Fibroblast of skin of left biceps (primary cell): ENCODE measurements around the gene ENTPD8.
"Not testable (repeated sequence)": the region's sequence is repeated elsewhere in the genome, so short reads cannot be mapped to it uniquely, and the experiment has no call there.

Source experiments
- DNase-seq, 2 experiments: peaks; one replicate each; pipeline ENCODE4 v3.0.0-alpha.2; 2013; ENCODE audit warnings: low read depth in 2 of 2

ENTPD8 gene

DNA sequence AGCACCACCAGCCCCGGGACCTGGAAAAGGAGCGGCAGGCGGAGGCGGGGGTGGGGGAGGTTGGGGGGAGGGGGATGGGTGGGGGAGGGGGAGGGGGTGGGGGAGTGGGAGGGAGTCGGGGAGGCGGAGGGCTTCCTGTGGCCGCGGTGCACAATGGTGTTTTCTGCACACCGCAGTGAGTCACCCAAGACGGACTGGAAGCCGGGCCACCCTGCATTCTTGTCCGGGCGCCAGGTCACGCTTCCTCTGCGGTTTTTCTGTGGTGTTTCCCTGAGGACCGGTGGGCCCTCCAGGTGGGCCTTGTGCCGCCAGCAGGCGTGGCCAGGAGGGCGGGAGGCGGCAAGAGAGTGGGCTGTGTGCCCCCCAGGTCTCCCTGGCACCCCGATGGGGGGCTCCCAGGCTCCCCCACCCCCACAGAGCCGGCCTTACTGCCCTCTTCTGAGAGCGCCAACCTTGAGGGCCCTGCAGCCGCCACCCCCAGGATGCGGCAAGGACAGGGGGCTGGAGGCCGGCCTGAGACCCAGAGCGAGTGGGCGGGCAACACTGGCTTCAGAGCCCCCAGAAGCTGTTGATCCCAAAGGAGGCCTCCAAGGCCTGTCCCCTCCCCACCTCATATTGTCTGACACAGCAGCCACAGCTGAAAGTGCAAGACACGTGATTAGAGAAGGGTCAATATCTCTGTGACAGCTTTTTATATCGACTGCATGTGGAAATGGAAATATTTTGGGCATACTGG is 29.3 kb downstream of the ENTPD8 start:
- peak; percentile 45 to 47 for DNase-seq

DNA sequence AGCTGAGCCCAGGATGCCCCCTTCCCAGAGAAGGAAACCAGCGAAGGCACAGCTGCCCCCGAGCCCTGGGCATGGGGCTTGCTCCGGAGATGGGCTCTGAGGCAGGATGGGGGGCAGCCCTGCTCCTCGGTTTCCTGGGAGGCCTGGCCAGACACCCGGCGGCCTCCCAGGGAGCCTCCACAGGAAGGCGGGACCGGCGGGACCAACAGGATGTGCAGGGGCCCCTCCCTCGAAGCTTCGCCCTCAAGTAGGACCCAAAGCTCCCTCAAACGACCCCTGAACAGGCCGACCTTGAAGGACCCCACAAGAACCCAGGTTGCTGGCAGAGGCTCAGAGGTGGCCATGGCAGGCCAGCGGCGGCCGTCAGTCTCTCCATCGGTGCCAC is 29.9 kb downstream of the ENTPD8 start:
- DNase-seq = no peak

DNA sequence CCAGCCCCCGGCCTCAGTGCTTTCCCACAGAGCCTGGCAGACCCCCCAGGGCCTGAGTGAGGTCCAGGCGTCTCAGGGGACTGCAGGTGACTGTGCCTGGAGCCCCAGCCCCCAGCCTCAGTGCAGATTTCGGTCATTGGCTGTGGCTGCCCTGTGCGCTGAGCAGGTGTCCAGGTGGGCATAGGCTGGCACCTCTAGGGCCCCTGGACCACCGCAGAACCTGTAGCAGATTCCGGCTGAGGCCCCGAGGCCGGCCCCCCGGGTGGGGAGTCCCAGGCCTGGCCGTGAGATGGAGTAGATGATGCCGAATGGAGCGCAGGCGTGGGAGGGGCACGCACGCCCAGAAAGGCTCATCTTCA is 30.3 kb downstream of the ENTPD8 start:
- no peak for DNase-seq

GRCh38 chr9:137410236-137410890 is 30.8 kb downstream of the ENTPD8 start:
- DNase-seq = not testable (repeated sequence)

DNA sequence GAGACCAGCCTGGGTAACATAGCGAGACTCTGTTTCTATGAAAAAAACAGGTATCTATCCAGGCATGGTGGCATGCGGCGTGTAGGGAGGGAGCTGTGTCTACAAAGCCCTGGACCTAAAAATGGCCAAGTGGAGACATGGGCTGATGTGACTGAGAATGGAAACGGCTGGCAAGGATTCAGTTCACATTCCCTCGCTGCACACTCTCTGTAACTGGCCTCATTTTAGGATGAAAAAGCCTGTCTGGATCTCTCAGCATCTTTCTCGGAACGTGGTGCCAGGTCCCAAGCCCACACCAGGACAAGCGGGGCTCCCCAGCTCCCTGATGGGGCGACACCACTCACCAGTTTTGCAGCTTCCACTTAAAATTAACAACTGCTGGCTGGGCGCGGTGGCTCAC is 31.6 kb downstream of the ENTPD8 start:
- no peak for DNase-seq

DNA sequence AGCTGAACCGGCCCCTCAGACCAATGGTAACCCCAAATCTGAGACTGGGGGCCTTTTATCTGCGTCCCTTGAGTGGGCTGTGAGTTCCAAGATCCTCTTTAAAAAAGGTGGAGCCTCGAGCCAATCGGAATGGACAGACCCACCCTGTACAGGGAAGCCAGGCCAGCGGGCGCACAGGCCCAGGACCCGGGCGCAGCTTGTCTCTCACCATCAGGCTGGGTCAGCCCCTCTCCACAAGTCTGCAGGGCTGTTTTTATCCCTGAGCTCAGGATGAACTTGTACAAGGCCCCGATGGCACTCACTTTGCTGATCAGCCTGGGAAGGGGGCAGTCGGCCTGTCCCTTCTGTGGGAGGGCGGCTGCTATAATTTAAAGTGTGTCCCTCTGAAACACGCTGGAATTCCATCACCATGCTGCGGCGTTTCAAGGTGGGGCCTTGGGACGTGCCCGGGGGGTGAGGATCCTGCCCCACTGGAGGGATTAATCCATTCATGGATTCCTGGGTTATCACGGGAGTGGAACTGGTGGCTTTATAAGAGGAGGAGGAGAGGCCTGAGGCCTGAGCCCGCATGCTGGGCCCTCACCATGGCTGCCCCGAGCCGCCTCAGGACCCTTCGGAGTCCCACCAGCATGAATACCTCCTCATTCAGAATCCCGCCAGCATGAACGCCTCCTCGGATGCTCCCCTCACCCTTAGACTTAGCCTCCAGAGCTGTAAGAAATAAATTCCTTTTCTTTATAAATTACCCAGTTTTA is 32.3 kb downstream of the ENTPD8 start:
- no peak for DNase-seq

DNA sequence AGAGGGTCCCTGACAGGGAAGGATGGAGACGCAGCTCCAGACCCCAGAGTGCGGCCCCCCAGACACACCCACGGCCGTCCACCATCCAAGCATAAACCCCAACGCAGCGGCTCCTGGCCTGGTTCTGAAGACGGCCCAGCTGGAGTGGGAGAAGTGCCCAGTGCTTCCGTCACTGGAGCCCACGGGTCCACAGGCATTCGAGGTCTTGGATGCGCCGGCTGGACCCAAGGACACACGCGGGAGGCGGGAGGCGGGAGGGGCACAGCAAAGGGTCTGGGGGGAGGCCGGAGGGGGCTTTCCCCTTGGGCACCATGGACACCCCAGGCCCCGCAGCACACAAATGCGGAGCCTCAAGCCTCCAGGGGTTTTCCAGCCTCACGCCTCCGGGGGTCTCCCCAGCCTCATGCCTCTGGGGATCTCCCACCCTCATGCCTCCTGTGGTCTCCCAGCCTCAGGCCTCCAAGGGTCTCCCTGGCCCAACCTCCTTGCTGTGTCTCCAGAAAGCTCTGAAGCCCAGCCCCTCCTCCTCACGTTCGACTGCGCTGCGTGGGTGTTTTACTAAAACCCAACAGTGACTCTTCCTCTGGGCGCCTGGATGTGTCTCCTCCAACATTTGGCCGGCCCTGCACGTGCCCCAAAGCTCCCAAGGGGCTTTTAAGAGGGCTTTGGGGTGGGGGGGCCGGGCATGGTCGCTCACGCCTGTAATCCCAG is 33.4 kb downstream of the ENTPD8 start:
- DNase-seq = no peak

DNA sequence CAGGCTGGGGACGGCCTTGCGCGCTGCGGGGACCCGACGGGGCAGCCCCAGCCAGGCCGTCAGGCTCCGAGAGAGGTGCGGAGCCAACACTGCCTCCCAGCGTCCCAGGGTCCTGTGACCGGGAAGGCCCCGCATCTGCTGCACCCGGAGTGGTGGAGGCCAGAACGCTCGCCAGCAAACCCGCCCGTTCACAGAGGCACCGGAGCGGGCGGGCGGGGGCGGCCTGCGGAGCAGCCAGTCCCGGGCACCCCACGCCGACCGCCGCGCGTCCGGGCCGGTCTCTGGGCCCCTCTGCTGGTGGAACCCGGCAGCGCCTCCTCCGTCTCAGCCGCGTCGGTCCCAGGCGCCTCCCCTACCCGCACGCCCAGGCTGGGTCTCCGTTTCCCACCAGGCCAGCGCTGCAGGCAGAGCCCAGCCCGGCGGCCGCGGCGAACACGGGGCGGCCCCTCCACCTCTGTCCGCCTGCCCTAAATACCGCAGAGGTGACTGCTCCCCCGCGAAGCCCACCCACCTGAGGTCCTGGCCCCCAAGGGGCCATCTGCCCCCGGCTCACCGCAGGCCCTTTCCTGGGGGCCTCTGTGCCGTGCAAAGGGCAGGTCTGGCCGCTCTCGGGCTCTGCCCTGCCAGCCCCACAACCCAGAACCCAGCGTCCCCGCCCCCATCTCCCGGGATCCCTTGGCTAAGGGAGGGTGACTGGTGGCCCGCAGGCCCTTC is 34.1 kb downstream of the ENTPD8 start:
- DNase-seq = peak in 1 of 2 experiments; percentile 6

- no peak for DNase-seq
These were observed 34.9 kb downstream of the ENTPD8 start for GRCh38 chr9:137406085-137406760.

DNA sequence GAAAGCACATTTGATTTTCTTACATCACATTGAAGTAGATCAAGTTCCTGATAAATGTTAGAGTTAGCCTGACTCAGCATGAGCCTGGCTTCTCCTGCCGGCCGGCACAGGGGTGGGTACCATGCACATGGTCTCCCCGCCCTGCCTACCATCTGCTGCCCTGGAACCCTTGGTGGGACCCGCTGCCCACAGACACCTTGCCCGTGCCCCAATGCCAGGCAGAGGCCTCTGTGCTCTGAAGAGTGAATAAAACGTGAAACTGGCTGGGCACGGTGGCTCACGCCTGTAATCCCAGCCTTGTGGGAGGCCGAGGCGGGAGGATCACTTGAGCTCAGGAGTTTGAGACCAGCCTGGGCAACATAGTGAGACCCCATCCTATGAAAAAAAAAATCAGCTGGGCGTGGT is 35.5 kb downstream of the ENTPD8 start:
- no peak for DNase-seq

DNA sequence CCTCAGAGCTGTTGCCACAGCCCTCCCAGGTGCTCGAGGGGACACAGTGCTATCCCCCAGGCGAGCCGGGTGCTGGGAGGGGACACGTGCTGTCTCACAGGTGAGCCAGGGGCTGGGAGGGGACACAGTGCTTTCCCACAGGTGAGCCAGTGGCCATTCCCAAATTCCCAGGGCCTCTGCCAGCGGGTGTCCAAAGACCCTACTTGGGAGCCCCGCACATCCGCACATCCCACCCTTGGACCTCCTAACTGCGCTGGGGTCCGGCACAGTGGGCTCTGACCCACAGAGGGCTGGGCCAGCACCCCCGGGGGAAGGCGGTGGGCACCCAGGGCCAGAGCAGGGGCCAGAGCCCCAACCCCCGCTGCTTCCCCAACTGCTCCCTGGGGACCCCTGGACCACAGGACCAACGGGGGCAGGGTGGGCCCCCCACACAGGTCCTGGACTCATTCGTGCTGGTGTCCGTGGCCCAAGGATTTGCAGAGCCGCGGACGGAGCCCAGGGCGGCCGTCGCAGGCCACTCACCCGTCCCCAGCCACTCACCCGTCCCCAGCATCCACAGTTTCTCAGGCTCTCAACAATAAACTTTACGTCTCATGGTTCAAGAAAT is 36.1 kb downstream of the ENTPD8 start:
- DNase-seq = no peak

GRCh38 chr9:137403269-137403668 is 37.9 kb downstream of the ENTPD8 start:
- DNase-seq = no peak

DNA sequence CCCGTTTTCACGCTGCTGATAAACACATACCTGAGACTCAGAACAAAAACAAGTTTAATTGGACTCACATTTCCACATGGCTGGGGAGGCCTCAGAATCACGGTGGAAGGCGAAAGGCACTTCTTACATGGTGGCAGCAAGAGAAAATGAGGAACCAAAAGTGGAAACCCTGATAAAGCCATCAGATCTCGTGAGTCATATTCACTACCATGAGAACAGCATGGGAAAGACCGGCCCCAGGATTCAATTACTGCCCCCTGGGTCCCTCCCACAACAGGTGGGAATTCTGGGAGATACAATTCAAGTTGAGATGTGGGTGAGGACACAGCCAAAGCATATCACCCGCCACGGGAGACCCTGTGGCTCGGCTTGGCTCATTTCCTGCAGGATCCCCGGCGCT is 38.4 kb downstream of the ENTPD8 start:
- DNase-seq = no peak

DNA sequence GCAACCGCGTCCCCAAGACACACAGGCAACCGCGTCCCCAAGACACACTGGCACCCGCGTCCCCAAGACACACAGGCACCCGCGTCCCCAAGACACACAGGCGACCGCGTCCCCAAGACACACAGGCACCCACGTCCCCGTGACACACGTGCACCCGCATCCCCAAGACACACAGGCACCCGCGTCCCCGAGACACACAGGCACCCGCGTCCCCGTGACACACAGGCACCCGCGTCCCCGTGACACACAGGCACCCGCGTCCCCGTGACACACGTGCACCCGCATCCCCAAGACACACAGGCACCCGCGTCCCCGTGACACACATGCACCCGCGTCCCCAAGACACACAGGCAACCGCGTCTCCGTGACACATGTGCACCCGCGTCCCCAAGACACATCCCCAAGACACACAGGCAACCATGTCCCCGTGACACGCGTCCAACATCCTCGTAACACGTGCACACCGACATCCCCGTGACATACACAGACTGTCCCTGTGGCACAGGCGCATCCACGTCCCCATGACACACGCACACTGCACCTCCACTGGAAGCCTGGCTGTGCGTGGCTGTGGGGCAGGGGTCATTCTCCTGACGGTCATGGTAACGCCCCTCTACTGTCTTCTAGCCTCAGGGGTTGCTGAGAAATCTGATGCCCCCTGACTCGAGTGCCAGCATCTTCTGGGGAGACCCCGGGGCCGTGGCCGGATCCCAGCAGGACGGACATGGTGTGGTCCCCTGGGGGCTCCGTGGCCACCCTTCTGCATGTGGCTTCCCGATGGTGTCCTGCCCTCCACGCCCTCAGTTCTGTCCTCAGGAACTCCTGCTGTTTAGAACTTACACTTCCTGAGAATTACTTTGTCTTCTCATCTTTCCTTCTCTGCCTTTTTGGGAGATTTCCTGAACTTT is 42.3 kb downstream of the ENTPD8 start:
- DNase-seq = no peak

DNA sequence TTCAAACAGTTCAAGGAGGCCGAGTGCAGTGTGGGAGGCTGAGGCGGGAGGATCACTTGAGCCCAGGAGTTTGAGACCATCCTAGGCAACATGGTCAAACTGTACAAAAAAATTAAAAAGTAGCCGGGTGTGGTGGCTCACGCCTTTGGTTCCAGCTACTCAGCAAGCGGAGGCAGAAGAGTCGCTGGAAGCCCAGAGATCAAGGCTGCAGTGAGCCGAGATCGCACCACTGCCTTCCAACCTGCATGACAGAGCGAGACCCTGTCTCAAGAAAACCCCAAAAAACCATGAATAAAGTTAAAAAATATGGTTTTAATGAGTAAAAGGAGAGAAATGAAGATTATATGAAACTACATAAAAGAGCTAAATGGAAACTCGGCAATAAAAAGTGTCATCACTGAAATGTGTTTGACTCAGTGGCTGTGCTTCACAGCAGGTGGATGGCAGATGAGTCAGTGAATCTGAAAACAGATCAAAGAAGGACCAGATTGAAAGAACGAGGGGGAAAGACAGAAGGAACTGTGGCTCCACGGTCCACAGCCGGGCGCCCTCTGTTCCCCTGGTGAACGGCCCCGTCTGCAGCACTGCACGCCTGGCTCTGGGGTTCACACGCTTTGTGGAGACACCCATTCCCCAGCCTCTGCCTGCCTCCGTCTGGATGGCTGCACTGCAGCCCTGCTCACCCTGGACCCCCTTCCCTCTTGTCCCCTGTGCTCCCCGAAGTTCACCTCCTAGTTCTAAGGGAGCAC is 43.3 kb downstream of the ENTPD8 start:
- no peak for DNase-seq

DNA sequence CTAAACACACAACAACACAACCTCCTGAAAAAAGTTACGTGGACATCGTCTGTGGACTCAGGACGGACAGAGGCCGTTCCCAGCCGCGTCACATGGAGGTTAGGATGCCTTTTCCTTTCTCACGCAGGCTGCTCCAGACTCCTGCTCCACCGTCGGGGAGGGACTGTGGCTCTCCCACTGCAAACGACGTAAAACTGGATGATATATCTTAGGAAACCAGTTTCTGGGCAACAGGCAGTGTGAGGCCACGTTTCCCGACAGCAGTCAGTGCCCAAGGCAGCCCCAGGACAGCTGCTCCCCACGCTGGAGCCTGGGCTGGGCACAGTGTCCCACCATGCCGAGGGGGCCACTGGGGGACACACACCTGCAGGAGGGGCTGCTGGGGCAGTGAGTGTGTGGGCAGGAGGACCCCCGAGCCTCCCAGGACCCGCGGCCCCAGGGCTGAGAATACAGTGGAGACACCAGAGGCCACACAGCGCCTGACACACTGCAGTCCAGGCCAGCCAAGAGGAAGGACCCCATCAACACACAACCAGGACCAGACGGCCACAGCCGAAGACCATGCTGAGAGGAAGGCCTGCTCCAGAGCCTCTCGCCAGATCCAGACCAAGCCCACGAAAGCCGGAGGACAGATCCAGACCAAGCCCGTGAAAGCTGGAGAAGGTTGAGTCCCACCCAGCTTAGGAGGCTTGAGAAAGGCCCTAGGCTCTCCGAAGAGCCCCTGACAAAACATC is 44.4 kb downstream of the ENTPD8 start:
- DNase-seq = no peak

DNA sequence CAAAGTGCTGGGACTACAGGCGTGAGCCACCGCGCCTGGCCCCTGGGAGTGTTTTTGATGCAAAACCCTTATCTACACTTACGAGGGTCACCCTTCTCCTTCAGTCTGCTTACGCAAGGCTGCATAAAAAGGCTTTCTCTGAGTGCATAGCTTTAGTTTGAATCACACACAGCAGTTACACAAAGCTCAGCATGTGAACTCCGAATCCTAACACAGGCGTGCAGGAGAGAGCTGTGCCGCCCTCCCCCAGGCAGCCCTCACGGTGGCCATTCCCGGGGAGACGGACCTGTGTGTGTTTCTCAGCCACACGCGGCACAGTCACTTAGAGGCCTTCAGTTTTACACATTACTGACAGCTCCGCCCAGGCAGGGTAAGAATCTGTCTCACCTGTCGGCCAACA is 44.9 kb downstream of the ENTPD8 start:
- DNase-seq = peak in 1 of 2 experiments; percentile 4

- no peak for DNase-seq
These were observed 45.5 kb downstream of the ENTPD8 start for GRCh38 chr9:137395666-137396010.
